LNCAP (cell line): ENCODE results near the gene MTHFD2L.

Experiments used
- CTCF ChIP-seq: fragments of 450-650 bp; IDR thresholded peaks from 2 replicates; pipeline ENCODE4 v1.5.1; 2017; ENCODE audit warnings: mild to moderate bottlenecking

MTHFD2L gene

GRCh38 chr4:74203467-74203866, 45.5 kb downstream of the MTHFD2L start:
- TF ChIP-seq CTCF: no peak

- TF ChIP-seq CTCF: no peak
Measured at GRCh38 chr4:74205046-74205445, 47.1 kb downstream of the MTHFD2L start.

- TF ChIP-seq CTCF: no peak
Measured at GRCh38 chr4:74205559-74205958, 47.6 kb downstream of the MTHFD2L start.

- no peak for TF ChIP-seq CTCF
Measured at GRCh38 chr4:74206088-74206825, 48.3 kb downstream of the MTHFD2L start.

GRCh38 chr4:74217365-74217764, 59.4 kb downstream of the MTHFD2L start:
- TF ChIP-seq CTCF: no peak

- TF ChIP-seq CTCF: no peak
Measured at GRCh38 chr4:74218201-74218600, 60.3 kb downstream of the MTHFD2L start.

- no peak for TF ChIP-seq CTCF
Measured at GRCh38 chr4:74219240-74219639, 61.3 kb downstream of the MTHFD2L start.

- no peak for TF ChIP-seq CTCF
Measured at GRCh38 chr4:74223098-74223497, 65.2 kb downstream of the MTHFD2L start.
